Measurements from ENCODE around the gene BMF. TPM values are rescaled to one million over a fixed set of nuclear protein-coding genes. Genes with fewer than 3 reads are reported as not detected.
"Not testable (repeated sequence)": the region's sequence is repeated elsewhere in the genome, so short reads cannot be mapped to it uniquely, and the experiment has no call there.

Gene BMF
- total RNA-seq, 1 experiment from 2014 or later, result 3.0 TPM

- no peak overlapping the region for H3K9ac ChIP-seq (ENCODE audit: low read length)
- H3K4me2 ChIP-seq (ENCODE audit: low read depth, low read length, poor library complexity, severe bottlenecking), result no peak overlapping the region
- no peaks in the 10 kb centered on the region for H3K36me3 ChIP-seq (ENCODE audit: insufficient read depth, low read length)
- no peak for DNase-seq
- no peaks in the 10 kb centered on the region for H3K79me2 ChIP-seq (ENCODE audit: low read length)
- no peaks in the 10 kb centered on the region for H4K20me1 ChIP-seq (ENCODE audit: insufficient read depth, low read depth, low read length)
- H3K27ac ChIP-seq (ENCODE audit: low read length), result no peak overlapping the region
- H3K9me2 ChIP-seq (replicated peaks; ENCODE audit: insufficient read depth, low read length), result no peaks in the 10 kb centered on the region
- H2AFZ ChIP-seq (ENCODE audit: low read length), result no peak overlapping the region
- H3K4me3 ChIP-seq (ENCODE audit: low read length), result no peak overlapping the region
- H3K27me3 ChIP-seq (ENCODE audit: low read length), result no peaks in the 10 kb centered on the region
- peaks cover 6% of the 10 kb centered on the region; the same call in 1 of the 2 replicates for H3K4me1 ChIP-seq (ENCODE audit: low read length)
- no peaks in the 10 kb centered on the region for H3K9me3 ChIP-seq (ENCODE audit: low read length)
Observed at GRCh38 chr15:40080847-40081246, 27.8 kb downstream of the BMF start.

DNA sequence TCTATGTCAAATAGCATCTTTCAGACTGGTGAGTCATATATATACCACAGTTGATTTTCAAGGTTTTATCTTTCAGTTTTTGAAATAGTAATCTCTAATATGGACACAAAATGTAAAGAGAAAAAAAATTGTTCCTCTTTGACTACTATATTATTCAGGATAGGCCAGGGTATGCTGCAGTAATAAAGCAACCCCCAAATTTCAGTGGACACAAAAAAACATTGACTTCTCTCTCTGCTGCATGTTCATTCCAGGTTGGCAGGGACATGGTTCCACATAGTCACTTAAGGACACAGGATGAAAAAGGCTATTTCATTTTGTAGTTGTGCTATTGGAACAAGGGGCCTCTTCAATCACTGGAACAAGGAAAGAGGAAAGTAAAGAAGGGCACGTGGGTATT is 28.6 kb downstream of the BMF start:
- Histone ChIP-seq H3K4me1 (ENCODE audit: low read length) (peaks cover 6% of the 10 kb centered on the region; the same call in 1 of the 2 replicates), H3K9ac (ENCODE audit: low read length) (no peak overlapping the region), H3K36me3 (ENCODE audit: insufficient read depth, low read length) (no peaks in the 10 kb centered on the region), H3K9me3 (ENCODE audit: low read length) (no peaks in the 10 kb centered on the region), H3K27me3 (ENCODE audit: low read length) (no peaks in the 10 kb centered on the region), H4K20me1 (ENCODE audit: insufficient read depth, low read depth, low read length) (no peaks in the 10 kb centered on the region), H3K4me2 (ENCODE audit: low read depth, low read length, poor library complexity, severe bottlenecking) (no peak overlapping the region), H3K27ac (ENCODE audit: low read length) (no peak overlapping the region), H3K79me2 (ENCODE audit: low read length) (no peaks in the 10 kb centered on the region), H3K4me3 (ENCODE audit: low read length) (no peak overlapping the region), H2AFZ (ENCODE audit: low read length) (no peak overlapping the region), H3K9me2 (replicated peaks; ENCODE audit: insufficient read depth, low read length) (no peaks in the 10 kb centered on the region)
- DNase-seq, result no peak

GRCh38 chr15:40079456-40079855 is 29.2 kb downstream of the BMF start:
- Histone ChIP-seq H3K9me2 (replicated peaks; ENCODE audit: insufficient read depth, low read length) (no peaks in the 10 kb centered on the region), H3K9me3 (ENCODE audit: low read length) (no peaks in the 10 kb centered on the region), H3K27me3 (ENCODE audit: low read length) (no peaks in the 10 kb centered on the region), H3K79me2 (ENCODE audit: low read length) (no peaks in the 10 kb centered on the region), H3K4me2 (ENCODE audit: low read depth, low read length, poor library complexity, severe bottlenecking) (no peak overlapping the region), H3K4me1 (ENCODE audit: low read length) (peaks cover 6% of the 10 kb centered on the region; the same call in 1 of the 2 replicates), H3K27ac (ENCODE audit: low read length) (no peak overlapping the region), H3K36me3 (ENCODE audit: insufficient read depth, low read length) (no peaks in the 10 kb centered on the region), H3K4me3 (ENCODE audit: low read length) (no peak overlapping the region), H3K9ac (ENCODE audit: low read length) (no peak overlapping the region), H4K20me1 (ENCODE audit: insufficient read depth, low read depth, low read length) (no peaks in the 10 kb centered on the region), H2AFZ (ENCODE audit: low read length) (no peak overlapping the region)
- DNase-seq, result no peak

DNA sequence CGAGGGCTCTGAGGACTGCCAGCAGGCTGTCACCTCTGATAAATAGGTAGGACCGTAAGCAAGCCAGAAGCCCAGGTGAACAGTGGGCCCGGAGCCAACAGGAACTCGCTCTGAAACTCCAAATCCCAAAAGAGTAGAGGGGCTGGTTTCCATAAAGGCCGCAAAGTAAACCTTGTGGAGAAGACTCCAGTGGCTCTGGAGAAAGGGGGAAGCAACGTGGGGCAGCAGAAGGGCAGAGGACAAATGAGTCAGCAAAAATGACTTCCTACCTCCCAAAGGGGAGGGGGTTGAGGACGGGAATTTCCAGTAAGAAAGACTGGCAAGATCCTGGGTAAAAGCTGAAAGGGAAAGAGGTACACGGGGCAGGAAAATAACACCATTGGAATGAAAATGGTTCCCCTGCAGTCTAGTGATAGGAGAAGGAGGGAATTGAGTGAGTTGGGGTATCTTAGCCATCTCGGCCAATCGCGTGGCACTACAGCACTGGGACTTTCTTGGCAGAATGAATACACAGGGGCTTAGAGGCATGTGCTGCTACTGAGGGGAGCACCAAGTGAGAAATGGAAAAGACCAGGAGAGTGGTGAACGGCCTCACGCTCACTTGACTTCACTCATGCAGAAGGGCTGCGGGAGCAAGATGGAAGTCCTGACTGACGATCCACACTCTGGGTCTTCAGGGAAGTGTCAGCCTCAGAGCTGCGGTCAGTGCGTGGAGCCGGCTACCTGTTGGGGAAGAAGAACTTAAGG is 33.2 kb downstream of the BMF start:
- Histone ChIP-seq H3K9me2 (replicated peaks; ENCODE audit: insufficient read depth, low read length) (no peaks in the 10 kb centered on the region), H3K4me2 (ENCODE audit: low read depth, low read length, poor library complexity, severe bottlenecking) (no peak overlapping the region), H3K9me3 (ENCODE audit: low read length) (no peaks in the 10 kb centered on the region), H3K4me1 (ENCODE audit: low read length) (no peaks in the 10 kb centered on the region), H3K27ac (ENCODE audit: low read length) (no peak overlapping the region), H3K9ac (ENCODE audit: low read length) (no peak overlapping the region), H4K20me1 (ENCODE audit: insufficient read depth, low read depth, low read length) (no peaks in the 10 kb centered on the region), H2AFZ (ENCODE audit: low read length) (no peak overlapping the region), H3K4me3 (ENCODE audit: low read length) (no peak overlapping the region), H3K36me3 (ENCODE audit: insufficient read depth, low read length) (no peaks in the 10 kb centered on the region), H3K27me3 (ENCODE audit: low read length) (no peaks in the 10 kb centered on the region), H3K79me2 (ENCODE audit: low read length) (no peaks in the 10 kb centered on the region)
- DNase-seq, result no peak

DNA sequence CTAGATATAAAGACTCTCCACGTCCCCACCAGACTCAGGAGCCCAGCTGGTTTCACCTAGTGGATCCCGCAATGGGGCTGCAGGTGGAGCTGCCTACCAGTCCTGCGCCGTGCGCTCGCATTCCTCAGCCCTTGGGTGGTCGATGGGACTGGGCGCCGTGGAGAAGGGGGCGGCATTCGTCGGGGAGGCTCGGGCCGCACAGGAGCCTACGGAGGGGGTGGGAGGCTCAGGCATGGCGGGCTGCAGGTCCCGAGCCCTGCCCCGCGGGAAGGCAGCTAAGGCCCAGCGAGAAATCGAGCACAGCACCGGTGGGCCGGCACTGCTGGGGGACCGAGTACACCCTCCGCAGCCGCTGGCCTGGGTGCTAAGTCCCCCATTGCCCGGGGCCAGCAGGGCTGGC is 34.0 kb downstream of the BMF start:
- H3K27me3 ChIP-seq (ENCODE audit: low read length); H2AFZ ChIP-seq (ENCODE audit: low read length); H3K36me3 ChIP-seq (ENCODE audit: insufficient read depth, low read length); H3K27ac ChIP-seq (ENCODE audit: low read length); H3K4me2 ChIP-seq (ENCODE audit: low read depth, low read length, poor library complexity, severe bottlenecking); H3K4me1 ChIP-seq (ENCODE audit: low read length); H3K79me2 ChIP-seq (ENCODE audit: low read length); H3K9me3 ChIP-seq (ENCODE audit: low read length); H3K4me3 ChIP-seq (ENCODE audit: low read length); H3K9ac ChIP-seq (ENCODE audit: low read length); DNase-seq; H3K9me2 ChIP-seq (replicated peaks; ENCODE audit: insufficient read depth, low read length); H4K20me1 ChIP-seq (ENCODE audit: insufficient read depth, low read depth, low read length): not testable (repeated sequence)

GRCh38 chr15:40073716-40074490 is 34.8 kb downstream of the BMF start:
- not testable (repeated sequence) for H3K4me2 ChIP-seq (ENCODE audit: low read depth, low read length, poor library complexity, severe bottlenecking); H3K27ac ChIP-seq (ENCODE audit: low read length); DNase-seq; H3K79me2 ChIP-seq (ENCODE audit: low read length); H2AFZ ChIP-seq (ENCODE audit: low read length); H3K9me2 ChIP-seq (replicated peaks; ENCODE audit: insufficient read depth, low read length); H4K20me1 ChIP-seq (ENCODE audit: insufficient read depth, low read depth, low read length); H3K27me3 ChIP-seq (ENCODE audit: low read length); H3K36me3 ChIP-seq (ENCODE audit: insufficient read depth, low read length); H3K9ac ChIP-seq (ENCODE audit: low read length); H3K4me1 ChIP-seq (ENCODE audit: low read length); H3K4me3 ChIP-seq (ENCODE audit: low read length); H3K9me3 ChIP-seq (ENCODE audit: low read length)

- Histone ChIP-seq H3K36me3 (ENCODE audit: insufficient read depth, low read length) (no peaks in the 10 kb centered on the region), H3K27ac (ENCODE audit: low read length) (no peak overlapping the region), H4K20me1 (ENCODE audit: insufficient read depth, low read depth, low read length) (no peaks in the 10 kb centered on the region), H2AFZ (ENCODE audit: low read length) (no peak overlapping the region), H3K79me2 (ENCODE audit: low read length) (no peaks in the 10 kb centered on the region), H3K9me2 (replicated peaks; ENCODE audit: insufficient read depth, low read length) (no peaks in the 10 kb centered on the region), H3K4me3 (ENCODE audit: low read length) (no peak overlapping the region), H3K4me1 (ENCODE audit: low read length) (peaks cover 11% of the 10 kb centered on the region), H3K4me2 (ENCODE audit: low read depth, low read length, poor library complexity, severe bottlenecking) (no peak overlapping the region), H3K27me3 (ENCODE audit: low read length) (no peaks in the 10 kb centered on the region), H3K9ac (ENCODE audit: low read length) (no peak overlapping the region), H3K9me3 (ENCODE audit: low read length) (no peaks in the 10 kb centered on the region)
- no peak for DNase-seq
Observed at GRCh38 chr15:40072216-40072990, 36.3 kb downstream of the BMF start.

DNA sequence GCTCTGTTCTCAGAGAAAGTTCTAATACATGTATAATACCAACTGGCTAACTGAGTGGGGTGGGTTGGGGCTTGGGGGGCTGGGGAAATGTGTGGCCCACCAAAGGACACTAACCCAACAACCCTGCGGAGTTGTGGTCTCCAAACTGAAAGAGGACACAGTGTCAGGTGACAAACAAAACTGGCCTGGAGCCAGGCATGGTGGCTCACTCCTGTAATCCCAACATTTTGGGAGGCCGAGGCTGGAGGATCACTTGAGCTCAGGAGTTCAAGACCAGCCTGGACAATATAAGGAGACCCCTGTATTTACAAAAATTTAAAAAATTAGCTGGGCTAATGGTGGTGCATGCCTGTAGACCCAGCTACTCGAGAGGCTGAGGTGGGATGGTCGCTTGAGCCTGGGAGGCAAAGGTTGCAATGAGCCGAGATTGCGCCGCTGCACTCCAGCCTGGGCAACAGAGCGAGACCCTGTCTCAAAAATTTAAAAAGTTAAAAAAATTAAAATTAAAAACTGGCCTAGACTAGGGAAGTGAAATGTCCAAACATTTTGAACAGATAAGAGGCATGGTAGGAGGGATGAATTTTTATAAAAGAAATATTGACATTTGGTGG is 38.0 kb downstream of the BMF start:
- no peaks in the 10 kb centered on the region for H3K36me3 ChIP-seq (ENCODE audit: insufficient read depth, low read length)
- no peak overlapping the region for H2AFZ ChIP-seq (ENCODE audit: low read length)
- H3K4me3 ChIP-seq (ENCODE audit: low read length), result no peak overlapping the region
- H3K27me3 ChIP-seq (ENCODE audit: low read length), result no peaks in the 10 kb centered on the region
- H3K9me2 ChIP-seq (replicated peaks; ENCODE audit: insufficient read depth, low read length), result no peaks in the 10 kb centered on the region
- no peak overlapping the region for H3K4me2 ChIP-seq (ENCODE audit: low read depth, low read length, poor library complexity, severe bottlenecking)
- no peak overlapping the region for H3K27ac ChIP-seq (ENCODE audit: low read length)
- no peaks in the 10 kb centered on the region for H3K79me2 ChIP-seq (ENCODE audit: low read length)
- no peak overlapping the region for H3K9ac ChIP-seq (ENCODE audit: low read length)
- H4K20me1 ChIP-seq (ENCODE audit: insufficient read depth, low read depth, low read length), result no peaks in the 10 kb centered on the region
- H3K9me3 ChIP-seq (ENCODE audit: low read length), result no peaks in the 10 kb centered on the region
- peaks cover 11% of the 10 kb centered on the region for H3K4me1 ChIP-seq (ENCODE audit: low read length)
- no peak for DNase-seq

Measured in Karpas-422 (cell line).